Measurements from ENCODE around the gene FMNL1. TPM values are rescaled to one million over a fixed set of nuclear protein-coding genes. Genes with fewer than 3 reads are reported as not detected.
A peak's percentile ranks its signal among the peaks of the same experiment; 100 is the strongest.

Gene FMNL1
- polyA plus RNA-seq, 1 donor (not counting 4 experiments of a cell fraction or from before 2014, with no cell fraction given): 0.46 TPM

- no peak for DNase-seq (ENCODE audit: low read depth, low spot score)
- no peaks in the 10 kb centered on the region for H3K27me3 ChIP-seq (ENCODE audit: control insufficient read depth, extremely low read depth, insufficient read depth, low read length)
Observed at GRCh38 chr17:45256114-45256966, 34.7 kb downstream of the FMNL1 start.

GRCh38 chr17:45257115-45257514 is 35.4 kb downstream of the FMNL1 start:
- Histone ChIP-seq H3K36me3 (ENCODE audit: control insufficient read depth in 2 of 2, extremely low read depth in 1 of 2, insufficient read depth in 2 of 2, low read length in 2 of 2) (peaks cover 0 to under 1% of the 10 kb centered on the region in 2 experiments), H3K27ac (ENCODE audit: control insufficient read depth, insufficient read depth, low read length) (no peak overlapping the region), H3K27me3 (ENCODE audit: control insufficient read depth, extremely low read depth, insufficient read depth, low read length) (no peaks in the 10 kb centered on the region), H3K9me1 (ENCODE audit: control insufficient read depth, extremely low read depth, insufficient read depth, low read length) (no peaks in the 10 kb centered on the region), H3K4me1 (ENCODE audit: control insufficient read depth, extremely low read depth, insufficient read depth, low read length) (peaks cover 5% of the 10 kb centered on the region), H3K4me2 (ENCODE audit: control insufficient read depth, extremely low read depth, insufficient read depth, low read depth, low read length) (no peak overlapping the region), H3K79me2 (ENCODE audit: control insufficient read depth, insufficient read depth, low read length) (no peaks in the 10 kb centered on the region), H2AFZ (ENCODE audit: control insufficient read depth, low read length) (no peak overlapping the region), H3K9me3 (ENCODE audit: control insufficient read depth, low read depth, low read length) (no peaks in the 10 kb centered on the region), H4K20me1 (ENCODE audit: control insufficient read depth, extremely low read depth, insufficient read depth, low read length) (no peaks in the 10 kb centered on the region), H3K9ac (ENCODE audit: control insufficient read depth, extremely low read depth, insufficient read depth, low read length) (no peak overlapping the region), H3K4me3 (ENCODE audit: control insufficient read depth in 2 of 3, extremely low read depth in 1 of 3, insufficient read depth in 2 of 3, low read depth in 1 of 3, low read length in 3 of 3) (no peak overlapping the region)
- TF ChIP-seq EZH2 (IDR thresholded peaks at IDR 0.05; ENCODE audit: low read length): no peak
- TF ChIP-seq CTCF (optimal IDR thresholded peaks at IDR 0.05 in 1 of 3, IDR thresholded peaks at IDR 0.05 in 1 of 3, conservative IDR thresholded peaks at IDR 0.05 in 1 of 3; ENCODE audit: extremely low read depth in 1 of 3, insufficient read depth in 2 of 3, low read length in 3 of 3): no peak
- dilution Hi-C loops (cut with MboI; ENCODE audit: extremely low pct_ligation_motif_present, low sequenced_read_pairs): no loop called here
- FAIRE-seq (no peak), DNase-seq (ENCODE audit: low read depth, low spot score) (no peak)

More at GRCh38 chr17:45256114-45256966, 34.7 kb downstream of the FMNL1 start:
- Histone ChIP-seq H3K9ac (ENCODE audit: control insufficient read depth, extremely low read depth, insufficient read depth, low read length) (no peak overlapping the region), H3K4me2 (ENCODE audit: control insufficient read depth, extremely low read depth, insufficient read depth, low read depth, low read length) (no peak overlapping the region), H4K20me1 (ENCODE audit: control insufficient read depth, extremely low read depth, insufficient read depth, low read length) (no peaks in the 10 kb centered on the region), H3K36me3 (ENCODE audit: control insufficient read depth in 2 of 2, extremely low read depth in 1 of 2, insufficient read depth in 2 of 2, low read length in 2 of 2) (no peaks in the 10 kb centered on the region), H3K27ac (ENCODE audit: control insufficient read depth, insufficient read depth, low read length) (no peak overlapping the region), H2AFZ (ENCODE audit: control insufficient read depth, low read length) (no peak overlapping the region), H3K79me2 (ENCODE audit: control insufficient read depth, insufficient read depth, low read length) (no peaks in the 10 kb centered on the region), H3K4me1 (ENCODE audit: control insufficient read depth, extremely low read depth, insufficient read depth, low read length) (peaks cover 5% of the 10 kb centered on the region), H3K9me3 (ENCODE audit: control insufficient read depth, low read depth, low read length) (no peaks in the 10 kb centered on the region), H3K9me1 (ENCODE audit: control insufficient read depth, extremely low read depth, insufficient read depth, low read length) (no peaks in the 10 kb centered on the region), H3K4me3 (ENCODE audit: control insufficient read depth in 2 of 3, extremely low read depth in 1 of 3, insufficient read depth in 2 of 3, low read depth in 1 of 3, low read length in 3 of 3) (no peak overlapping the region)
- dilution Hi-C loops (cut with MboI; ENCODE audit: extremely low pct_ligation_motif_present, low sequenced_read_pairs): no loop called here
- TF ChIP-seq CTCF (optimal IDR thresholded peaks at IDR 0.05 in 1 of 3, IDR thresholded peaks at IDR 0.05 in 1 of 3, conservative IDR thresholded peaks at IDR 0.05 in 1 of 3; ENCODE audit: extremely low read depth in 1 of 3, insufficient read depth in 2 of 3, low read length in 3 of 3) (peak in 1 of 3 experiments; percentile 28), EZH2 (IDR thresholded peaks at IDR 0.05; ENCODE audit: low read length) (no peak)
- FAIRE-seq: peak; percentile 73
